Neural progenitor cell (in vitro differentiated cells): ENCODE data around the gene SRGAP3. TPM values are rescaled to one million over a fixed set of nuclear protein-coding genes. Genes with fewer than 3 reads are reported as not detected.

Experiments used
- DNase-seq: peaks from one replicate; pipeline ENCODE4 v3.0.0-alpha.2; 2016; ENCODE audit warnings: low spot score
- H2AFZ ChIP-seq: fragments of 200-600 bp; sonication (generic); replicated peaks from 2 replicates; pipeline ENCODE4 v1.6.1; 2016; ENCODE audit warnings: antibody characterized with exemption
- H3F3A ChIP-seq: fragments of 200-600 bp; sonication (generic); 2 replicates; pipeline ENCODE4 v1.6.1; 2016; ENCODE audit warnings: antibody characterized with exemption, low read depth
- H3K27ac ChIP-seq: fragments of 200-600 bp; sonication (generic); 2 replicates; pipeline ENCODE4 v1.5.1; 2016; ENCODE audit warnings: mild to moderate bottlenecking
- H3K27me3 ChIP-seq: fragments of 200-600 bp; sonication (generic); 2 replicates; pipeline ENCODE4 v1.6.1; 2016; ENCODE audit warnings: mild to moderate bottlenecking, moderate library complexity
- H3K36me3 ChIP-seq: fragments of 200-600 bp; sonication (generic); 2 replicates; pipeline ENCODE4 v1.5.1; 2016
- H3K4me1 ChIP-seq: fragments of 200-600 bp; sonication (generic); 2 replicates; pipeline ENCODE4 v1.6.1; 2016; ENCODE audit warnings: mixed run types
- H3K4me2 ChIP-seq: fragments of 200-600 bp; sonication (generic); 2 replicates; pipeline ENCODE4 v1.6.1; 2016
- H3K4me3 ChIP-seq: fragments of 200-600 bp; sonication (generic); 2 replicates; pipeline ENCODE4 v1.5.1; 2016
- H3K79me2 ChIP-seq: fragments of 200-600 bp; sonication (generic); 2 replicates; pipeline ENCODE4 v1.6.1; 2016; ENCODE audit warnings: low read depth
- H3K9ac ChIP-seq: fragments of 200-600 bp; sonication (generic); 2 replicates; pipeline ENCODE4 v1.6.1; 2016
- H3K9me3 ChIP-seq: fragments of 200-600 bp; sonication (generic); 2 replicates; pipeline ENCODE4 v1.5.1; 2016; ENCODE audit warnings: low read depth
- H4K20me1 ChIP-seq: fragments of 200-600 bp; sonication (generic); 2 replicates; pipeline ENCODE4 v1.6.1; 2016; ENCODE audit warnings: low read depth
- H3K27ac Mint-ChIP-seq: 3 replicates; pipeline ENCODE4 v1.8.0; 2021; ENCODE audit warnings: mixed read lengths
- H3K27me3 Mint-ChIP-seq: 2 replicates; pipeline ENCODE4 v1.8.0; 2022; ENCODE audit warnings: low read depth, mild to moderate bottlenecking, inconsistent platforms, moderate library complexity, mixed read lengths; ENCODE audit not compliant: insufficient read depth
- H3K36me3 Mint-ChIP-seq: 3 replicates; pipeline ENCODE4 v1.8.0; 2021; ENCODE audit warnings: mixed read lengths
- H3K4me1 Mint-ChIP-seq: 3 replicates; pipeline ENCODE4 v1.8.0; 2021; ENCODE audit warnings: mixed read lengths
- H3K4me3 Mint-ChIP-seq: 3 replicates; pipeline ENCODE4 v1.8.0; 2021; ENCODE audit warnings: mild to moderate bottlenecking, moderate library complexity, mixed read lengths
- H3K9me3 Mint-ChIP-seq: 3 replicates; pipeline ENCODE4 v1.8.0; 2020; ENCODE audit warnings: mixed read lengths
- EZH2 ChIP-seq: fragments of 200-600 bp; sonication (generic); IDR thresholded peaks from 2 replicates; pipeline ENCODE4 v1.6.1; 2017; ENCODE audit warnings: antibody characterized with exemption, mild to moderate bottlenecking, moderate library complexity
- EZH2phosphoT487 ChIP-seq: fragments of 200-600 bp; sonication (generic); IDR thresholded peaks from 2 replicates; pipeline ENCODE4 v1.6.1; 2017; ENCODE audit warnings: antibody characterized with exemption
- total RNA-seq: library from RNA; depleted of rRNA; stranded (reverse); fragments of >200 nt; gene quantifications from 2 replicates; pipeline ENCODE4 v1.2.3, GENCODE V29; 2015; ENCODE audit warnings: low replicate concordance
- TF ChIP-seq, protein P1 (sequence below): fragments of 200-600 bp; sonication (generic); IDR thresholded peaks from 2 replicates; pipeline ENCODE4 v1.5.1; 2017; ENCODE audit warnings: antibody characterized with exemption, mild to moderate bottlenecking

The SRGAP3 gene
- total RNA-seq, 1 donor from 2014 or later = 59.3 TPM

DNA sequence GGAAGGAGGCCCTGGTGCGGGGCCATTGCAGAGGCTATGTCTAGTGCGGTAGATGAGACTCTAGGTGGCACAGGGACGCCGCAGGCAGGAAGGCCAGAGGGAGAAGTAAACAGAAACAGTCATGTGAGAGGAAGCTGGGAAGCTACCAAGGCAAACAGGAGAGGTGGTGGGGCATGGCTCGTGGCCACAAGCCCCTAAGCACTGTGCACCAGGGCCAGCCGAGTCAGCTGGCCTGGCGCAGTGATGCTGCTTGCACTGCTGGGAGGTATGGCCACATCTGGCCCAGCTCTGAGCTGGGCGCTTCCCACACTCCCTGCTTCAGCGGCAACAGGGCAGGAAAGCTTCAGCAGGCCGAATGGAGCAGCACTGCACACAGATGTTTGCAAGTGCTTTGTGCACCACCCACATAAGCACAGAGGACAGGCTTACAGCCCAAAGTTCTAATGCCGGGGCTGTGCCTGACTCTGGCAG, 76.6 kb downstream of the SRGAP3 start:
- TF ChIP-seq, protein P1, sequence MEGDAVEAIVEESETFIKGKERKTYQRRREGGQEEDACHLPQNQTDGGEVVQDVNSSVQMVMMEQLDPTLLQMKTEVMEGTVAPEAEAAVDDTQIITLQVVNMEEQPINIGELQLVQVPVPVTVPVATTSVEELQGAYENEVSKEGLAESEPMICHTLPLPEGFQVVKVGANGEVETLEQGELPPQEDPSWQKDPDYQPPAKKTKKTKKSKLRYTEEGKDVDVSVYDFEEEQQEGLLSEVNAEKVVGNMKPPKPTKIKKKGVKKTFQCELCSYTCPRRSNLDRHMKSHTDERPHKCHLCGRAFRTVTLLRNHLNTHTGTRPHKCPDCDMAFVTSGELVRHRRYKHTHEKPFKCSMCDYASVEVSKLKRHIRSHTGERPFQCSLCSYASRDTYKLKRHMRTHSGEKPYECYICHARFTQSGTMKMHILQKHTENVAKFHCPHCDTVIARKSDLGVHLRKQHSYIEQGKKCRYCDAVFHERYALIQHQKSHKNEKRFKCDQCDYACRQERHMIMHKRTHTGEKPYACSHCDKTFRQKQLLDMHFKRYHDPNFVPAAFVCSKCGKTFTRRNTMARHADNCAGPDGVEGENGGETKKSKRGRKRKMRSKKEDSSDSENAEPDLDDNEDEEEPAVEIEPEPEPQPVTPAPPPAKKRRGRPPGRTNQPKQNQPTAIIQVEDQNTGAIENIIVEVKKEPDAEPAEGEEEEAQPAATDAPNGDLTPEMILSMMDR = no peak
- Histone ChIP-seq H3K27ac (no peak overlapping the region), H3K4me2 (no peak overlapping the region), H3F3A (peaks cover 2% of the 10 kb centered on the region), H3K9ac (no peak overlapping the region), H3K27me3 (no peaks in the 10 kb centered on the region), H3K36me3 (no peaks in the 10 kb centered on the region), H3K79me2 (no peaks in the 10 kb centered on the region), H4K20me1 (no peaks in the 10 kb centered on the region), H3K4me1 (peaks cover 11% of the 10 kb centered on the region), H3K9me3 (no peaks in the 10 kb centered on the region), H2AFZ (no peak overlapping the region), H3K4me3 (no peak overlapping the region)
- no peaks in the 10 kb centered on the region for H3K9me3 Mint-ChIP-seq
- peaks cover 16% of the 10 kb centered on the region for H3K36me3 Mint-ChIP-seq
- peaks cover 55% of the 10 kb centered on the region for H3K4me1 Mint-ChIP-seq
- no peak for DNase-seq
- H3K27me3 Mint-ChIP-seq = peaks cover 6% of the 10 kb centered on the region
- no peak overlapping the region for H3K4me3 Mint-ChIP-seq
- peak overlapping the region; percentile 77 for H3K27ac Mint-ChIP-seq

DNA sequence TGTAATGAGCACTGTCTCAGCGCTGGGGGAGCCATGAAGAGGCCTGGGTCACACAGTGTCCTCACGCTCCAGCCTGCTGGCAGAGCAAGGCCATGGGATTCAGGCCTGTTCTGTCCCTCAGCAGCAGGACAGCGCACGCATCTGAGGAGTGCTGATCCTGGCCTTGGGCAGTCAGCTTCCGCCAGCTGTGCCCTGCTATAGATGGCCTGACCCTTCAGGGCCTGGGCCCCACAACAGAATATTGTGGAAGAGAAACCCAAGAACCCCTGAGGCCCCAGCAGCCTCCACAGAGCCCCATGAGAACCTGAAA, 78.6 kb downstream of the SRGAP3 start:
- Histone ChIP-seq H3K79me2 (no peaks in the 10 kb centered on the region), H3F3A (peaks cover 2% of the 10 kb centered on the region), H4K20me1 (no peaks in the 10 kb centered on the region), H3K36me3 (no peaks in the 10 kb centered on the region), H3K4me3 (no peak overlapping the region), H3K27me3 (no peaks in the 10 kb centered on the region), H3K4me1 (peaks cover 14% of the 10 kb centered on the region), H3K4me2 (no peak overlapping the region), H2AFZ (no peak overlapping the region), H3K27ac (no peak overlapping the region), H3K9ac (no peak overlapping the region), H3K9me3 (no peaks in the 10 kb centered on the region)
- Mint-ChIP-seq H3K4me3 (no peak overlapping the region), H3K4me1 (peaks cover 45% of the 10 kb centered on the region), H3K9me3 (no peaks in the 10 kb centered on the region), H3K27ac (no peak overlapping the region), H3K36me3 (peaks cover 4% of the 10 kb centered on the region), H3K27me3 (peaks cover 6% of the 10 kb centered on the region)
- no peak for DNase-seq
- no peak for TF ChIP-seq EZH2phosphoT487
- no peak for TF ChIP-seq EZH2
- TF ChIP-seq, protein P1 = no peak

GRCh38 chr3:9169956-9170850, 79.2 kb downstream of the SRGAP3 start:
- peaks cover 4% of the 10 kb centered on the region for H3K36me3 Mint-ChIP-seq
- Histone ChIP-seq H2AFZ (no peak overlapping the region), H3K9ac (no peak overlapping the region), H3K4me3 (no peak overlapping the region), H3K27ac (no peak overlapping the region), H3K79me2 (no peaks in the 10 kb centered on the region), H3F3A (peaks cover 2% of the 10 kb centered on the region), H3K9me3 (no peaks in the 10 kb centered on the region), H3K36me3 (no peaks in the 10 kb centered on the region), H3K27me3 (no peaks in the 10 kb centered on the region), H4K20me1 (no peaks in the 10 kb centered on the region), H3K4me1 (peaks cover 14% of the 10 kb centered on the region), H3K4me2 (no peak overlapping the region)
- no peak overlapping the region for H3K4me3 Mint-ChIP-seq
- peaks cover 44% of the 10 kb centered on the region for H3K4me1 Mint-ChIP-seq
- DNase-seq = no peak
- peaks cover 6% of the 10 kb centered on the region for H3K27me3 Mint-ChIP-seq
- H3K27ac Mint-ChIP-seq = no peak overlapping the region
- no peaks in the 10 kb centered on the region for H3K9me3 Mint-ChIP-seq
- TF ChIP-seq, protein P1 = no peak
- TF ChIP-seq EZH2phosphoT487 (no peak), EZH2 (no peak)
